Measurements from ENCODE around the gene VARS2. TPM values are rescaled to one million over a fixed set of nuclear protein-coding genes. Genes with fewer than 3 reads are reported as not detected.

Gene VARS2
- total and polyA plus RNA-seq, 7 donors: 6.7 to 23.0 (median 8.0) TPM

- no peak overlapping the region for H3K4me3 ChIP-seq
- intact Hi-C loops (cut with DNase I): no loop called here
- H3K36me3 ChIP-seq: no peaks in the 10 kb centered on the region
- no peaks in the 10 kb centered on the region for H3K9me3 ChIP-seq
- H3K4me1 ChIP-seq: no peaks in the 10 kb centered on the region
- WGBS, 2 donors: 20 to 31% methylated on average over 3 of the region's 3 CpGs
- no peak for DNase-seq
- TF ChIP-seq EP300 (IDR thresholded peaks at IDR 0.05): no peak
- TF ChIP-seq POLR2A (IDR thresholded peaks at IDR 0.05): no peak
- TF ChIP-seq CTCF (IDR thresholded peaks at IDR 0.05): no peak
- no peak for TF ChIP-seq POLR2AphosphoS5 (IDR thresholded peaks at IDR 0.05)
- H3K27ac ChIP-seq: no peak overlapping the region
- peaks cover 0 to 9% (median 0%) of the 10 kb centered on the region in 3 donors for H3K27me3 ChIP-seq
Measured at GRCh38 chr6:30935018-30935417, 21.0 kb downstream of the VARS2 start.

GRCh38 chr6:30937265-30937664 lies 23.2 kb downstream of the VARS2 start:
- Histone ChIP-seq H3K4me1 (no peaks in the 10 kb centered on the region), H3K27me3 (peaks cover 0 to 13% (median 0%) of the 10 kb centered on the region in 3 donors), H3K9me3 (no peaks in the 10 kb centered on the region), H3K36me3 (no peaks in the 10 kb centered on the region), H3K4me3 (no peak overlapping the region), H3K27ac (no peak overlapping the region)
- no peak for DNase-seq
- 84 to 85% methylated on average over 6 of the region's 6 CpGs for WGBS, 2 donors
- TF ChIP-seq EP300 (IDR thresholded peaks at IDR 0.05): no peak
- no peak for TF ChIP-seq POLR2AphosphoS5 (IDR thresholded peaks at IDR 0.05)
- no peak for TF ChIP-seq POLR2A (IDR thresholded peaks at IDR 0.05)
- no peak for TF ChIP-seq CTCF (IDR thresholded peaks at IDR 0.05)
- intact Hi-C loops (cut with DNase I): no loop called here

- intact Hi-C loops (cut with DNase I): no loop called here
- DNase-seq: no peak
- Histone ChIP-seq H3K9me3 (no peaks in the 10 kb centered on the region), H3K27ac (no peak overlapping the region), H3K36me3 (no peaks in the 10 kb centered on the region), H3K4me1 (peaks cover 0 to 8% (median 3%) of the 10 kb centered on the region in 4 donors), H3K4me3 (no peak overlapping the region), H3K27me3 (peaks cover 0 to 13% (median 0%) of the 10 kb centered on the region in 3 donors)
- WGBS, 2 donors: 67 to 74% methylated on average over 4 of the region's 4 CpGs
- no peak for TF ChIP-seq POLR2AphosphoS5 (IDR thresholded peaks at IDR 0.05)
Measured at GRCh38 chr6:30938730-30939129, 24.7 kb downstream of the VARS2 start.

- intact Hi-C loops (cut with DNase I): no loop called here
- 72 to 79% methylated on average over 3 of the region's 3 CpGs for WGBS, 2 donors
- Histone ChIP-seq H3K9me3 (no peaks in the 10 kb centered on the region), H3K36me3 (no peaks in the 10 kb centered on the region), H3K4me3 (no peak overlapping the region), H3K27ac (no peak overlapping the region), H3K27me3 (peaks cover 0 to 13% (median 0%) of the 10 kb centered on the region in 3 donors), H3K4me1 (peaks cover 0 to 8% (median 3%) of the 10 kb centered on the region in 4 donors)
- TF ChIP-seq POLR2AphosphoS5 (IDR thresholded peaks at IDR 0.05) (no peak), EP300 (IDR thresholded peaks at IDR 0.05) (no peak), CTCF (IDR thresholded peaks at IDR 0.05) (no peak), POLR2A (IDR thresholded peaks at IDR 0.05) (no peak)
- no peak for DNase-seq
Measured at GRCh38 chr6:30939473-30939872, 25.4 kb downstream of the VARS2 start.

- no peak for TF ChIP-seq EP300 (IDR thresholded peaks at IDR 0.05)
- no peak for TF ChIP-seq CTCF (IDR thresholded peaks at IDR 0.05)
- TF ChIP-seq POLR2A (IDR thresholded peaks at IDR 0.05): no peak
- no peak for TF ChIP-seq POLR2AphosphoS5 (IDR thresholded peaks at IDR 0.05)
- Histone ChIP-seq H3K36me3 (no peaks in the 10 kb centered on the region), H3K27ac (no peak within 1 kb of the TSS), H3K9me3 (no peaks in the 10 kb centered on the region), H3K4me1 (peaks cover 0 to 8% (median 3%) of the 10 kb centered on the region in 4 donors), H3K27me3 (peaks cover 0 to 13% (median 0%) of the 10 kb centered on the region in 3 donors), H3K4me3 (no peak within 1 kb of the TSS)
- 31 to 62% methylated on average over 16 of the region's 16 CpGs for WGBS, 2 donors
- intact Hi-C loops (cut with DNase I): loop anchor here (10.0 kb wide), 1 partner anchor 104 kb away; no protein-coding TSS in a partner anchor
- DNase-seq: no peak
Measured at GRCh38 chr6:30940361-30940986, 26.4 kb downstream of the VARS2 start, which contains the start of gene MUCL3. Gene MUCL3 (plus strand): TSS chr6:30940973. CDS start chr6:30941000, 27 bp downstream.

Measured in sigmoid colon (tissue), 7 donors.